PC-9 (cell line): ENCODE measurements around the gene MICAL3. TPM values are rescaled to one million over a fixed set of nuclear protein-coding genes. Genes with fewer than 3 reads are reported as not detected.
"Not testable (repeated sequence)": the region's sequence is repeated elsewhere in the genome, so short reads cannot be mapped to it uniquely, and the experiment has no call there.

Experiments
- BruUV-seq: library from RNA; stranded (reverse); fragments of 400-500 nt; replicated peaks from 2 replicates; lab custom pipeline; 2021; lab: Mats Ljungman, UMichigan
- CTCF ChIA-PET: fragments of 300-600 bp; sonication (Branson Sonifier 250); formaldehyde crosslinking; loops from one replicate; lab custom pipeline; 2022; ENCODE audit warnings: antibody characterized with exemption; lab: Charles Lee
- POLR2A ChIA-PET: fragments of 300-600 bp; sonication (Branson Sonifier 250); formaldehyde crosslinking; loops from one replicate; lab custom pipeline; 2022; ENCODE audit warnings: antibody characterized with exemption; ENCODE audit not compliant: unreplicated experiment; lab: Charles Lee
- DNase-seq, 2 experiments: peaks; one replicate each; pipeline versions ENCODE4 v3.0.0 to v3.0.0-alpha.2; 2015 to 2022; ENCODE audit warnings: mixed read lengths in 1 of 2
- H2AFZ ChIP-seq: fragments of 200-600 bp; sonication (generic); 2 replicates; pipeline ENCODE4 v1.8.1; 2017; ENCODE audit warnings: antibody characterized with exemption
- H3F3A ChIP-seq: fragments of 200-600 bp; sonication (generic); 2 replicates; pipeline ENCODE4 v1.8.1; 2017; ENCODE audit warnings: antibody characterized with exemption, mild to moderate bottlenecking, low read depth; ENCODE audit not compliant: insufficient read depth
- H3K27ac ChIP-seq: fragments of 200-600 bp; sonication (generic); 2 replicates; pipeline ENCODE4 v1.6.1; 2016; ENCODE audit warnings: mixed run types
- H3K27me3 ChIP-seq: fragments of 200-600 bp; sonication (generic); 2 replicates; pipeline ENCODE4 v1.6.1; 2016; ENCODE audit warnings: low read depth, mixed run types; ENCODE audit not compliant: insufficient read depth
- H3K36me3 ChIP-seq: fragments of 200-600 bp; sonication (generic); 2 replicates; pipeline ENCODE4 v1.6.1; 2016; ENCODE audit warnings: low read depth, mixed run types
- H3K4me1 ChIP-seq: fragments of 200-600 bp; sonication (generic); replicated peaks from 2 replicates; pipeline ENCODE4 v1.6.1; 2016; ENCODE audit warnings: mixed run types; ENCODE audit not compliant: insufficient read depth
- H3K4me2 ChIP-seq: fragments of 200-600 bp; sonication (generic); 2 replicates; pipeline ENCODE4 v1.6.1; 2017; ENCODE audit warnings: mixed run types
- H3K4me3 ChIP-seq: fragments of 200-600 bp; sonication (generic); 2 replicates; pipeline ENCODE4 v1.6.1; 2016; ENCODE audit warnings: mixed run types
- H3K79me2 ChIP-seq: fragments of 200-600 bp; sonication (generic); 2 replicates; pipeline ENCODE4 v1.6.1; 2017; ENCODE audit warnings: low read depth, mixed run types
- H3K9me2 ChIP-seq: fragments of 200-600 bp; sonication (generic); 2 replicates; pipeline ENCODE4 v1.8.1; 2017; ENCODE audit warnings: mild to moderate bottlenecking; ENCODE audit not compliant: insufficient read depth
- H3K9me3 ChIP-seq: fragments of 200-600 bp; sonication (generic); 2 replicates; pipeline ENCODE4 v1.8.1; 2016; ENCODE audit warnings: low read depth; ENCODE audit not compliant: insufficient read depth
- H4K20me1 ChIP-seq: fragments of 200-600 bp; sonication (generic); 2 replicates; pipeline ENCODE4 v1.8.1; 2017; ENCODE audit not compliant: insufficient read depth
- CTCF ChIP-seq: fragments of 200-600 bp; sonication (generic); conservative IDR thresholded peaks from 2 replicates; pipeline ENCODE4 v1.6.1; 2017; ENCODE audit warnings: mixed run types, antibody characterized with exemption, mild to moderate bottlenecking, moderate library complexity
- EZH2 ChIP-seq: fragments of 200-600 bp; sonication (generic); IDR thresholded peaks from 2 replicates; pipeline ENCODE4 v1.8.0; 2017; ENCODE audit warnings: antibody characterized with exemption, low read depth
- intact Hi-C: fragments of 100-400 bp; cut with micrococcal nuclease; formaldehyde crosslinking; loops from one replicate; pipeline ENCODE4 v1.10.0; 2022; ENCODE audit not compliant: unreplicated experiment
- total RNA-seq: library from RNA; stranded (reverse); gene quantifications from 2 replicates; pipeline ENCODE4 v1.2.3, GENCODE V29; 2021

The MICAL3 gene
- total RNA-seq, 1 experiment from 2014 or later: 27.4 TPM

DNA sequence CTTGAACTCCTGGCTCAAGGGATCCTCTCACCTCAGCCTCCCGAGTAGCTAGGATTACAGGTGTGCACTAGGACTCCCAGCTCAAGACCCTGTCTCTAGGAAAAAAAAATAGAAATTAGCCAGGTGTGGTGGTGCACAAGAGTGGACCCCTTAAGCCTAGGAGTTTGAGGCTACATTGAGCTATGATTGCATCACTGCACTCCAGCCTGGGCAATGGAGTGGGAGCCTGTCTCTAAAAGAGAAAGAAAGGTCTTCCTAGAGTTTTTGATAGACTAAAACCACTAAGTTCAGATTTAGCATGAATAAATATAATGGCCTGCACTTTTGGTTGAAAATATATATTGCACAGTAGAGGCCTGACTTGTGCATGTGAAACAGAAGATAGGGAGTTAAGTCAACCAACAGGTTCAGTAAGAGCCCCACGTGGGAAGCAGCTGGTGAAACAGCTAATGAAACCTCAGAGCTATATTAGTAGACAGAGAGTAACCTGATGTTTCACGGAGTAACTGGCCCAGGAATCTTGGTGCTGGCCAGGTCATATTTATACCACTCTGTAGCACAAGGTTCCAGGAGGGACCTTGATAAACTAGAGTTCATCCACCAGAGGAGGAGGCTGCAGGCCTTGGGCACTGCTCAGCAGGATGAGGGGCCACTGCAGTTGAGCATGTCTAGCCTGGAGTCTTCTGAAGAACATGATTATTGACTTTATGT, 4.6 kb upstream of the MICAL3 start:
- no peaks in the 10 kb centered on the region for H3K36me3 ChIP-seq
- H3K9me2 ChIP-seq: no peaks in the 10 kb centered on the region
- H3K4me1 ChIP-seq: peaks cover 34% of the 10 kb centered on the region
- ChIA-PET POLR2A (interaction anchor here (0.6 kb wide), 1 partner anchor 868 kb away, joined by 3 read pairs; no protein-coding TSS in a partner anchor), CTCF (no interaction called here)
- no peaks in the 10 kb centered on the region for H3K9me3 ChIP-seq
- no peak overlapping the region for H3K27ac ChIP-seq
- H3K4me3 ChIP-seq: no peak overlapping the region
- intact Hi-C loops: no loop called here
- H2AFZ ChIP-seq: no peak overlapping the region
- no peak for DNase-seq
- peaks cover 30% of the 10 kb centered on the region for H3F3A ChIP-seq
- no peaks in the 10 kb centered on the region for H4K20me1 ChIP-seq
- H3K27me3 ChIP-seq: no peaks in the 10 kb centered on the region
- no peak overlapping the region; the same call in 1 of the 2 replicates for H3K4me2 ChIP-seq
- BruUV-seq: no TSS peak
- no peaks in the 10 kb centered on the region for H3K79me2 ChIP-seq
- TF ChIP-seq CTCF: no peak

GRCh38 chr22:18025898-18026297, 1.5 kb upstream of the MICAL3 start:
- H2AFZ ChIP-seq: not testable (repeated sequence)
- H3F3A ChIP-seq: peaks cover 12% of the 10 kb centered on the region; the same call in 1 of the 2 replicates

DNA sequence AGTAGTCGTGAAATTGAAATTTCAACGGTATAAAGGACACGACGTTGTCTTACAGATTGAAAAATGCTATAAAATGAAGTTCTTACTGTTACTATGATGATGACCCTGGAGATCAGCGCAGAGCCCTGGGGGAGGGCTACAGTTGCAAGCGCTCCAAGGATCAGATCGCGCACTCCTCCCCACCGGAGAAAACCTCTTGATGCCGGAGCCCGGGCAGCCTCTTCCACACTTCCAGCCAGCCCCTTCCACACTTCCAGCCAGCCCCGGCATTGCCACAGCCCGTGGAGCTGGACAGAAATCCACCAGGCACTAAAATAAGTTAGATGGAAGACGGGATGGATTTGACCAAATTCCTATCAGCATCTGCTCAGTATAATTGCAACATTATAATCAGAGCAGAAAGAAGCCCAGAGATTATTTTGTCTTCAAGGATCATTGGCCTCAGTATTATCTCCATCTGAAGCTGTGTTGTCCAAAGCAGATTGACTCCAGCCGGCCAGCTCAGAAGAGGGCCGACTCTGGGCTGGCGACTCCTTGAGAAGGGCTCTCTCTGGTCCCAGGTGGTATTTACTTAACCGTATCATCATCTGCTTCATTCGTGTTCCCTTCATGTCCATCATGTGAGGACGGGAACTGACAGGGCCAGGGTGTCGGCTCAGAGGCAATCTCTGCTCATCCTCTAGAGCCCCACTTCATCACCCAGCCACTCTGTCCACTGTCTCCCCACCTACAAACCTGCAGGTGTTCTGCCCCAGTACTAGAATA, 777 bp upstream of the MICAL3 start:
- Histone ChIP-seq H3K9me2 (no peaks in the 10 kb centered on the region), H3K9me3 (no peaks in the 10 kb centered on the region), H3K4me3 (peak overlapping the region; percentile 71; the same call in 1 of the 2 replicates), H3K27me3 (no peaks in the 10 kb centered on the region), H2AFZ (peak overlapping the region; percentile 69), H3F3A (peaks cover 12% of the 10 kb centered on the region; the same call in 1 of the 2 replicates), H3K4me2 (peak overlapping the region; percentile 93), H3K79me2 (no peaks in the 10 kb centered on the region), H3K27ac (no peak overlapping the region), H4K20me1 (no peaks in the 10 kb centered on the region), H3K4me1 (peaks cover 5% of the 10 kb centered on the region; the same call in 1 of the 2 replicates), H3K36me3 (no peaks in the 10 kb centered on the region)
- DNase-seq: no peak
- BruUV-seq: no TSS peak
- ChIA-PET CTCF (interaction anchor here (0.7 kb wide), 1 partner anchor 950 kb away, joined by 3 read pairs; no protein-coding TSS in a partner anchor), POLR2A (no interaction called here)
- TF ChIP-seq CTCF: no peak
- no peak for TF ChIP-seq EZH2
- intact Hi-C loops: loop anchor here (1.0 kb wide), 1 partner anchor 51 kb away; no protein-coding TSS in a partner anchor

More at GRCh38 chr22:18025898-18026297, 1.5 kb upstream of the MICAL3 start:
- H3K9me3 ChIP-seq, H3K36me3 ChIP-seq, BruUV-seq, H4K20me1 ChIP-seq, H3K4me2 ChIP-seq, DNase-seq, intact Hi-C loops, H3K9me2 ChIP-seq, H3K79me2 ChIP-seq, H3K4me3 ChIP-seq, H3K27me3 ChIP-seq, H3K27ac ChIP-seq: not testable (repeated sequence)
- ChIA-PET POLR2A (interaction anchor here (0.5 kb wide), 1 partner anchor 13 kb away, joined by 5 read pairs; no protein-coding TSS in a partner anchor), CTCF (interaction anchor here (0.7 kb wide), 1 partner anchor 951 kb away, joined by 3 read pairs; no protein-coding TSS in a partner anchor)
- peaks cover 10% of the 10 kb centered on the region; the same call in 1 of the 2 replicates for H3K4me1 ChIP-seq
